ENCODE results near the gene KRT78. TPM values are rescaled to one million over a fixed set of nuclear protein-coding genes. Genes with fewer than 3 reads are reported as not detected.

The KRT78 gene
- total and polyA plus RNA-seq, 8 donors: 0.14 to 0.21 (median 0.14) TPM; not detected in 5

DNA sequence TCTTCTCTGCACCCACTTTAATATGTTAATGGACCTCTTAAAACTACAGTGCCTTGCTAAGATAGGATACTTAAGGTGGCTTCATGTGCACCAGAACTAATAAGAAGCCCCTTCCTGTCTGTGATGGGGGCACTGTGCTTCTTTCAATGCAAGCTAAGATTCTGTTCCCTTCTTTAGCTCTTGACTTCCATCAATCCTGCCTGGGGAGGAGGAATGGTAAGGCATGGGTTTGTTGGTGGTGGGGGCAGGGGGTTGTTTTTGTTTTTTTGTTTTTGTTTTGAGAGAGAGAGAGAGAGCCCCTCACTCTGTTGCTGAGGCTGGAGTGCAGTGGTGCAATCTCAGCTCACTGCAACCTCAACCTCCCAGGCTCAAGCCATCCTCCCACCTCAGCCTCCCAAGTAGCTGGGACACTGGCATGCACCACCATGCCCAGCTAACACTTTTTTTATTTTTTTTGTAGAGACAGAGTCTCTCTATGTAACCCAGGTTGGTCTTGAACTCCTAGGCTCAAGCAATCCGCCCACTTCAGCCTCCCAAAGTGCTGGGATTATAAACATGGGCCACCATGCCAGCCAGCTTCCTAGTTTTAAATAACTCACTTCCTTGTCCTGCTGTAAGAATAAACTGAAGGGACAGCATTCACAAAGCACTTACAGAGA, 48.4 kb downstream of the KRT78 start:
- Histone ChIP-seq H3K36me3 (no peaks in the 10 kb centered on the region), H3K27me3 (peaks cover 0 to 17% of the 10 kb centered on the region in 2 donors), H3K4me3 (no peak overlapping the region), H3K9me3 (no peaks in the 10 kb centered on the region), H3K27ac (no peak overlapping the region), H3K4me1 (peaks cover 5 to 9% of the 10 kb centered on the region in 2 donors)
- ATAC-seq (no peak), DNase-seq (no peak)
- TF ChIP-seq, protein P1, sequence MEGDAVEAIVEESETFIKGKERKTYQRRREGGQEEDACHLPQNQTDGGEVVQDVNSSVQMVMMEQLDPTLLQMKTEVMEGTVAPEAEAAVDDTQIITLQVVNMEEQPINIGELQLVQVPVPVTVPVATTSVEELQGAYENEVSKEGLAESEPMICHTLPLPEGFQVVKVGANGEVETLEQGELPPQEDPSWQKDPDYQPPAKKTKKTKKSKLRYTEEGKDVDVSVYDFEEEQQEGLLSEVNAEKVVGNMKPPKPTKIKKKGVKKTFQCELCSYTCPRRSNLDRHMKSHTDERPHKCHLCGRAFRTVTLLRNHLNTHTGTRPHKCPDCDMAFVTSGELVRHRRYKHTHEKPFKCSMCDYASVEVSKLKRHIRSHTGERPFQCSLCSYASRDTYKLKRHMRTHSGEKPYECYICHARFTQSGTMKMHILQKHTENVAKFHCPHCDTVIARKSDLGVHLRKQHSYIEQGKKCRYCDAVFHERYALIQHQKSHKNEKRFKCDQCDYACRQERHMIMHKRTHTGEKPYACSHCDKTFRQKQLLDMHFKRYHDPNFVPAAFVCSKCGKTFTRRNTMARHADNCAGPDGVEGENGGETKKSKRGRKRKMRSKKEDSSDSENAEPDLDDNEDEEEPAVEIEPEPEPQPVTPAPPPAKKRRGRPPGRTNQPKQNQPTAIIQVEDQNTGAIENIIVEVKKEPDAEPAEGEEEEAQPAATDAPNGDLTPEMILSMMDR (IDR thresholded peaks at IDR 0.05): no peak
- intact Hi-C loops (cut with DNase I): no loop called here

DNA sequence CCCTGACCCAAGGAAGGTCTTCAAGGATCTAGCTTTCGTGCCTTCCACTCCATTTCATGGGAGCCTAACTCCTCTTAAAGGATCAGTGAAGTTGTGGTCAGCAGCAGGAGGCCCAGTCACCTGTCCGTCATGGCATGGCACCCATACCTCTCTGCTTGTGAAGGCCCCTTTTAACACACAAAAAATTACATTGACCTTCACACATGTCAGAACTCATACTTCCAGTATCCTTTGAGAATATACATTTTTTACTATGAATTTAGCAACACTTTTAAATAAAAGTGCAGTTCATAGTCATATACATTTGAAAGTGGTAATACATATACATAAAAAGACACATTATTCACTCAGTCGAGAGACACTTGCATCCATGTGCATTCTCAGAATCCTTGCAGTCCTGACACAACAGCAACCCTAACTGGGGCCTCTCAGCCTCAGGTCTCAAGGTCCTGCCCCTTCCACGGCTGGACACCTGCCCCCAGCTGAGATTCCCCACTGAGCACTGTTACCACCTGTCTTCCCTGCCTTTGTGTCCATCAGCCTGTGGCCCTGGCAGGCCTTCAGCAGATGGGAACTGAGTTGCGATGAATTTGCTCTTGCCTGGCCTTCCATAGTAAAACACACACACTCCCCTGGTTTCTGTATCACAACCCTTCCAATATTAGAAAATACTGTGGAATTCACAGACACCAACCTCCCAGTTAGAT, 49.1 kb downstream of the KRT78 start:
- Histone ChIP-seq H3K27me3 (peaks cover 0 to 19% of the 10 kb centered on the region in 2 donors), H3K27ac (no peak overlapping the region), H3K36me3 (no peaks in the 10 kb centered on the region), H3K4me3 (no peak overlapping the region), H3K4me1 (peaks cover 5 to 9% of the 10 kb centered on the region in 2 donors), H3K9me3 (no peaks in the 10 kb centered on the region)
- ATAC-seq (no peak), DNase-seq (no peak)
- TF ChIP-seq, protein P1 (IDR thresholded peaks at IDR 0.05): no peak
- intact Hi-C loops (cut with DNase I): no loop called here

DNA sequence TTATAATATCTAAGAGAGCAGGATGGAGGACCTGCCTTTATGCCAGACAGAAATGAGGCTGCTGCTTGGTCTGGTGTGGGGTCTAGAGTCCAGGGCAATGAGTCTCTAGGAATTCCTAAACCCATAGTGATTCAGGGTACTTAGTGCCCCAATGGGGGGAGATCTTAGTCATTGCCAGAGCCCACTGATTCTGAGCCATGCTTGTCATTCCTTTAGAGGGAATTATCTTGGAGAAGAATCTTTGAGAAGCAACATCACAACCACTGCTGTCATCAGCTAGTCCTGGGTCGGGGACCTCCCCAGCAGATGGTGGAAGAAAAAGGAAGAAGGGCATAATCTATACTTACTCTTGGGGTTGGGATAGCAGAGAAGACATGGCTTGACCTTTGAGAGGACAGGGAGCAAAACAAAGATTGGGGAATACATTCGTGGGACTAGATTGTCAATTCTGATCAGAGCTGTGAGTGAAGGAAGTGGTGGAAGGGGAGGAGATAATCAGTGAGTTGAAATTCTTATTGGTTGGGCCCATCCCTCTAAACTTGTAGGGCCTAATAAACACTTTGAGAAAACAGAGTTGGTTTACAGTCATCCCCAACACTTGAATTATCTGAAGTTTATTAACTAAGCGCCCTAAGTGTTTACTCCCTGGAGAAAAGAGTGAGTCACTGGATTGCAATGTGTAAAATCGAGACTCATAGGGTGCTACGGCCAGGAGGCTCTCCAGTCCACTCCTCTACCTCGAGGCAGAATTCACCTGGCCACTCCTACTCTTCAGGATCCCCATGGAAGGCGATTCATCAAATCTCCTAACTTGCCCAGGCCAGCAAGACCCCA, 49.9 kb downstream of the KRT78 start:
- ATAC-seq: peak; percentile 87
- intact Hi-C loops (cut with DNase I): no loop called here

DNA sequence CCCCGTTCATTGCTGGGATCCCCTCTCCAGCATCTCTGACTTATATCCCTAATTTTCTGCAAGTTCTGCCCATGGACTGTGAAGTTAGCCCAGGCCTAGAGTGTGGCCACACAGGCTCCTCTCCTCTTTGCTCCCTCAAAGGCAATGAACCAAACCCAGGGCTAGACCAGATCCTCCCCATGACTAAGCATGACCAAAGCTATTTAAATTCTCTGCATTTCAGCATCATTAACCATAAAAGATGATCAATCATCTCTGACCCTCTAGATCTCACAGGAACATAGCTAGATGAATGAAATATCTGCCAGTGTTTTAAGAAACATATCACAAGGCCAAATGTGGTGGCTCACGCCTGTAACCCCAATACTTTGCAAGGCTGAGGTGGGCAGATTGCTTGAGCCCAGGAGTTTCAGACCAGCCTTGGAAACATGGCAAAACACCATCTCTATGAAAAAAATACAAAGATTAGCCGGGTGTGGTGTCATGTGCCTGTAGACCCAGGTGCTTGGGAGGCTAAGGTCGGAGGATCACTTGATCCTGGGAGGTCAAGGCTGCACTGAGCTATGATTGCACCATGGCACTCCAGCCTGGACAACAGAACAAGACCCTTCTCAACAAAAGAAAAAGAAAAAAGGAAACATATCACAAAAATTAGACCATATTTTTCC, 50.7 kb downstream of the KRT78 start:
- H3K9me3 ChIP-seq: no peaks in the 10 kb centered on the region
- DNase-seq (no peak), ATAC-seq (no peak)
- intact Hi-C loops (cut with DNase I): no loop called here
- TF ChIP-seq, protein P1 (IDR thresholded peaks at IDR 0.05): no peak
- H3K27ac ChIP-seq: no peak overlapping the region
- H3K4me1 ChIP-seq: peaks cover 5 to 9% of the 10 kb centered on the region in 2 donors
- H3K36me3 ChIP-seq: no peaks in the 10 kb centered on the region
- no peak overlapping the region for H3K4me3 ChIP-seq
- peaks cover 0 to 33% of the 10 kb centered on the region in 2 donors for H3K27me3 ChIP-seq

More for the DNA sequence above, 49.9 kb downstream of the KRT78 start:
- Histone ChIP-seq H3K4me3 (no peak overlapping the region), H3K27ac (no peak overlapping the region), H3K4me1 (peaks cover 5 to 9% of the 10 kb centered on the region in 2 donors), H3K36me3 (no peaks in the 10 kb centered on the region), H3K9me3 (no peaks in the 10 kb centered on the region), H3K27me3 (peaks cover 0 to 25% of the 10 kb centered on the region in 2 donors)
- DNase-seq: no peak
- TF ChIP-seq, protein P1 (IDR thresholded peaks at IDR 0.05): no peak

All from left lung (tissue), 10 donors.